UCSD-AML1 (cell line): Measurements from ENCODE around the gene BUD23.
"Not testable (repeated sequence)": the region's sequence is repeated elsewhere in the genome, so short reads cannot be mapped to it uniquely, and the experiment has no call there.

Experiments used
- DNase-seq: peaks from one replicate; lab custom pipeline; 2025; ENCODE audit not compliant: unreplicated experiment; lab: John Stamatoyannopoulos, UW

BUD23 gene

GRCh38 chr7:73683056-73683787 is at the start of gene BUD23, which contains the start of gene DNAJC30:
BUD23 (plus strand) TSS chr7:73683597; CDS start chr7:73683626, 29 bp downstream.
DNAJC30 (minus strand) TSS chr7:73683453; CDS start chr7:73683423, 30 bp downstream.
- peak; percentile 85 for DNase-seq

GRCh38 chr7:73633844-73634243 is 49.6 kb upstream of the BUD23 start:
- DNase-seq = no peak

GRCh38 chr7:73635428-73636200 is 47.8 kb upstream of the BUD23 start:
- no peak for DNase-seq

GRCh38 chr7:73638911-73639310 is 44.5 kb upstream of the BUD23 start:
- peak; percentile 11 for DNase-seq

GRCh38 chr7:73642834-73643233 is 40.6 kb upstream of the BUD23 start:
- no peak for DNase-seq

- DNase-seq = no peak
These were observed 38.6 kb upstream of the BUD23 start for GRCh38 chr7:73644688-73645286.

- no peak for DNase-seq
These were observed 37.7 kb upstream of the BUD23 start for GRCh38 chr7:73645643-73646174.

GRCh38 chr7:73646785-73647724 is 36.3 kb upstream of the BUD23 start:
- DNase-seq = no peak

- no peak for DNase-seq
These were observed 35.4 kb upstream of the BUD23 start for GRCh38 chr7:73647725-73648592.

- no peak for DNase-seq
These were observed 34.6 kb upstream of the BUD23 start for GRCh38 chr7:73648593-73649332.

GRCh38 chr7:73649576-73649975 is 33.8 kb upstream of the BUD23 start:
- DNase-seq = no peak

GRCh38 chr7:73650524-73650923 is 32.9 kb upstream of the BUD23 start:
- no peak for DNase-seq

GRCh38 chr7:73652541-73652949 is 30.9 kb upstream of the BUD23 start:
- no peak for DNase-seq

- not testable (repeated sequence) for DNase-seq
These were observed 28.1 kb upstream of the BUD23 start for GRCh38 chr7:73655309-73655708.

GRCh38 chr7:73659983-73660382 is 23.4 kb upstream of the BUD23 start:
- no peak for DNase-seq

- not testable (repeated sequence) for DNase-seq
These were observed 22.8 kb upstream of the BUD23 start for GRCh38 chr7:73660594-73660993.

- no peak for DNase-seq
These were observed 20.4 kb upstream of the BUD23 start for GRCh38 chr7:73663033-73663432.

GRCh38 chr7:73667344-73668102 is 15.9 kb upstream of the BUD23 start, which contains the start of gene VPS37D:
VPS37D (plus strand) TSS chr7:73667831; CDS start chr7:73667959, 128 bp downstream.
- peak; percentile 68 for DNase-seq
